HepG2 (cell line): ENCODE results near the gene PDGFD. TPM values are rescaled to one million over a fixed set of nuclear protein-coding genes. Genes with fewer than 3 reads are reported as not detected.

Source experiments
- E2F1 ChIP-seq: sonication (generic); formaldehyde crosslinking; IDR thresholded peaks from 2 replicates; pipeline ENCODE4 v1.5.0; 2020; ENCODE audit warnings: missing genetic modification reagents
- GTF3A ChIP-seq: sonication (generic); formaldehyde crosslinking; conservative IDR thresholded peaks from 2 replicates; pipeline ENCODE4 v1.4.0; 2020; ENCODE audit warnings: mild to moderate bottlenecking, missing genetic modification reagents
- NPAS2 ChIP-seq: sonication (generic); formaldehyde crosslinking; IDR thresholded peaks from 2 replicates; pipeline ENCODE4 v1.8.0; 2022; ENCODE audit warnings: mild to moderate bottlenecking, missing genetic modification reagents, borderline replicate concordance
- ONECUT2 ChIP-seq: sonication (generic); formaldehyde crosslinking; IDR thresholded peaks from 2 replicates; pipeline ENCODE4 v1.4.0; 2020; ENCODE audit warnings: missing genetic modification reagents
- PBX3 ChIP-seq: sonication (generic); formaldehyde crosslinking; IDR thresholded peaks from 2 replicates; pipeline ENCODE4 v1.8.1; 2023; ENCODE audit warnings: missing genetic modification reagents, inconsistent platforms, borderline replicate concordance
- RAD51 ChIP-seq: fragments of 450-650 bp; IDR thresholded peaks from 2 replicates; pipeline ENCODE4 v1.6.1; 2016; ENCODE audit warnings: borderline replicate concordance
- ZNF569 ChIP-seq: sonication (generic); formaldehyde crosslinking; IDR thresholded peaks from 2 replicates; pipeline ENCODE4 v1.5.0; 2020; ENCODE audit warnings: mild to moderate bottlenecking, missing genetic modification reagents, moderate library complexity, borderline replicate concordance
- ZNF619 ChIP-seq: sonication (generic); formaldehyde crosslinking; IDR thresholded peaks from 2 replicates; pipeline ENCODE4 v1.4.0; 2020; ENCODE audit warnings: mild to moderate bottlenecking, missing genetic modification reagents
- polyA plus RNA-seq, 8 experiments: library from polyadenylated mRNA; depleted of rRNA in 3 of 8; stranded (reverse) in 7 of 8; unstranded in 1 of 8; fragments of >200 nt; fragmentation: Illumina TruSeq in 4 of 8; extraction: Trizol in 4 of 8; gene quantifications; 2 replicates each; pipeline versions ENCODE4 v1.2.1 to v1.2.3, GENCODE V29; 2011 to 2016; ENCODE audit warnings: low read depth in 4 of 8, missing spikeins in 1 of 8, mixed read lengths in 1 of 8; ENCODE audit not compliant: insufficient read depth in 1 of 8
- total RNA-seq, 5 experiments: library from RNA; depleted of rRNA; stranded (reverse); fragments of >200 nt; fragmentation: Illumina TruSeq; extraction: Trizol; gene quantifications; 2 replicates each; pipeline ENCODE4 v1.2.3, GENCODE V29; 2016; ENCODE audit warnings: low read depth in 1 of 5
- TF ChIP-seq, protein P1 (sequence below): sonication (generic); formaldehyde crosslinking; IDR thresholded peaks from one replicate; pipeline ENCODE4 v1.5.1; 2020; ENCODE audit warnings: mild to moderate bottlenecking, missing genetic modification reagents; ENCODE audit errors: not compliant biosample characterization
- TF ChIP-seq, protein P2 (sequence below): sonication (generic); formaldehyde crosslinking; IDR thresholded peaks from 2 replicates; pipeline ENCODE4 v1.5.0; 2020; ENCODE audit warnings: mild to moderate bottlenecking, missing genetic modification reagents

The PDGFD gene
- total and polyA plus RNA-seq, 2 of the 13 experiments (the other 11 are each of a cell fraction or from before 2014, with no cell fraction given): 0.09 to 0.29 TPM

DNA sequence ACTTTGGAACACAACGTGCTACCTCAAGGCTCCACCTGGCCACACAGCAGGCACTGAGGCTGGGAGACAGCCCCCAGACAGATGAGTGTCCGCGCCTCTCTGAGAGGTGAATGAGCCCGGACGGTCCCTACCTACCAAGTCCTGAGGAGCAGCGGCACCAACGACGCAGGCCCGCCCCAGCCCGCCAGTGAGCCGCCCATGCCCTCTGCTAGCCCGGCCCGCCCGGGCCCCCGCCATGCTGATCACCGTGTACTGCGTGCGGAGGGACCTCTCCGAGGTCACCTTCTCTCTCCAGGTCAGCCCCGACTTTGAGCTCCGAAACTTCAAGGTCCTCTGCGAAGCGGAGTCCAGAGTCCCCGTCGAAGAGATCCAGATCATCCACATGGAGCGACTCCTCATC lies 127.4 kb downstream of the PDGFD start, which contains the start of gene DDI1 (continued):
- TF ChIP-seq, protein P1, sequence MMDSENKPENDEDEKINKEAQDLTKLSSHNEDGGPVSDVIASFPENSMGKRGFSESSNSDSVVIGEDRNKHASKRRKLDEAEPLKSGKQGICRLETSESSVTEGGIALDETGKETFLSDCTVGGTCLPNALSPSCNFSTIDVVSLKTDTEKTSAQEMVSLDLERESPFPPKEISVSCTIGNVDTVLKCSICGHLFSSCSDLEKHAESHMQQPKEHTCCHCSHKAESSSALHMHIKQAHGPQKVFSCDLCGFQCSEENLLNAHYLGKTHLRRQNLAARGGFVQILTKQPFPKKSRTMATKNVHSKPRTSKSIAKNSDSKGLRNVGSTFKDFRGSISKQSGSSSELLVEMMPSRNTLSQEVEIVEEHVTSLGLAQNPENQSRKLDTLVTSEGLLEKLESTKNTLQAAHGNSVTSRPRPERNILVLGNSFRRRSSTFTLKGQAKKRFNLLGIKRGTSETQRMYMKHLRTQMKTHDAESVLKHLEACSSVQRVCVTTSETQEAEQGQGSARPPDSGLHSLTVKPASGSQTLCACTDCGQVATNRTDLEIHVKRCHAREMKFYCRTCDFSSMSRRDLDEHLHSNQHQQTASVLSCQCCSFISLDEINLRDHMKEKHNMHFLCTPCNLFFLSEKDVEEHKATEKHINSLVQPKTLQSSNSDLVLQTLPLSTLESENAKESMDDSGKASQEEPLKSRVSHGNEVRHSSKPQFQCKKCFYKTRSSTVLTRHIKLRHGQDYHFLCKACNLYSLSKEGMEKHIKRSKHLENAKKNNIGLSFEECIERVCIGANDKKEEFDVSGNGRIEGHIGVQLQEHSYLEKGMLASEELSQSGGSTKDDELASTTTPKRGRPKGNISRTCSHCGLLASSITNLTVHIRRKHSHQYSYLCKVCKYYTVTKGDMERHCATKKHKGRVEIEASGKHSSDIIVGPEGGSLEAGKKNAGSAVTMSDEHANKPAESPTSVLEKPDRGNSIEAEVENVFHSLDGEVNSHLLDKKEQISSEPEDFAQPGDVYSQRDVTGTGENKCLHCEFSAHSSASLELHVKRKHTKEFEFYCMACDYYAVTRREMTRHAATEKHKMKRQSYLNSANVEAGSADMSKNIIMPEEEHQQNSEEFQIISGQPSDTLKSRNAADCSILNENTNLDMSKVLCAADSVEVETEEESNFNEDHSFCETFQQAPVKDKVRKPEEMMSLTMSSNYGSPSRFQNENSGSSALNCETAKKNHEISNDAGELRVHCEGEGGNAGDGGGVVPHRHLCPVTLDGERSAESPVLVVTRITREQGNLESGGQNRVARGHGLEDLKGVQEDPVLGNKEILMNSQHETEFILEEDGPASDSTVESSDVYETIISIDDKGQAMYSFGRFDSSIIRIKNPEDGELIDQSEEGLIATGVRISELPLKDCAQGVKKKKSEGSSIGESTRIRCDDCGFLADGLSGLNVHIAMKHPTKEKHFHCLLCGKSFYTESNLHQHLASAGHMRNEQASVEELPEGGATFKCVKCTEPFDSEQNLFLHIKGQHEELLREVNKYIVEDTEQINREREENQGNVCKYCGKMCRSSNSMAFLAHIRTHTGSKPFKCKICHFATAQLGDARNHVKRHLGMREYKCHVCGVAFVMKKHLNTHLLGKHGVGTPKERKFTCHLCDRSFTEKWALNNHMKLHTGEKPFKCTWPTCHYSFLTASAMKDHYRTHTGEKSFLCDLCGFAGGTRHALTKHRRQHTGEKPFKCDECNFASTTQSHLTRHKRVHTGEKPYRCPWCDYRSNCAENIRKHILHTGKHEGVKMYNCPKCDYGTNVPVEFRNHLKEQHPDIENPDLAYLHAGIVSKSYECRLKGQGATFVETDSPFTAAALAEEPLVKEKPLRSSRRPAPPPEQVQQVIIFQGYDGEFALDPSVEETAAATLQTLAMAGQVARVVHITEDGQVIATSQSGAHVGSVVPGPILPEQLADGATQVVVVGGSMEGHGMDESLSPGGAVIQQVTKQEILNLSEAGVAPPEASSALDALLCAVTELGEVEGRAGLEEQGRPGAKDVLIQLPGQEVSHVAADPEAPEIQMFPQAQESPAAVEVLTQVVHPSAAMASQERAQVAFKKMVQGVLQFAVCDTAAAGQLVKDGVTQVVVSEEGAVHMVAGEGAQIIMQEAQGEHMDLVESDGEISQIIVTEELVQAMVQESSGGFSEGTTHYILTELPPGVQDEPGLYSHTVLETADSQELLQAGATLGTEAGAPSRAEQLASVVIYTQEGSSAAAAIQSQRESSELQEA (CRISPR knock-in tag): no peak
- TF ChIP-seq E2F1 (no peak), GTF3A (CRISPR knock-in tag) (no peak), RAD51 (no peak), PBX3 (CRISPR knock-in tag) (no peak), NPAS2 (CRISPR knock-in tag) (no peak), ZNF569 (CRISPR knock-in tag) (no peak), ONECUT2 (CRISPR knock-in tag) (no peak), ZNF619 (CRISPR knock-in tag) (no peak)
- TF ChIP-seq, protein P2, sequence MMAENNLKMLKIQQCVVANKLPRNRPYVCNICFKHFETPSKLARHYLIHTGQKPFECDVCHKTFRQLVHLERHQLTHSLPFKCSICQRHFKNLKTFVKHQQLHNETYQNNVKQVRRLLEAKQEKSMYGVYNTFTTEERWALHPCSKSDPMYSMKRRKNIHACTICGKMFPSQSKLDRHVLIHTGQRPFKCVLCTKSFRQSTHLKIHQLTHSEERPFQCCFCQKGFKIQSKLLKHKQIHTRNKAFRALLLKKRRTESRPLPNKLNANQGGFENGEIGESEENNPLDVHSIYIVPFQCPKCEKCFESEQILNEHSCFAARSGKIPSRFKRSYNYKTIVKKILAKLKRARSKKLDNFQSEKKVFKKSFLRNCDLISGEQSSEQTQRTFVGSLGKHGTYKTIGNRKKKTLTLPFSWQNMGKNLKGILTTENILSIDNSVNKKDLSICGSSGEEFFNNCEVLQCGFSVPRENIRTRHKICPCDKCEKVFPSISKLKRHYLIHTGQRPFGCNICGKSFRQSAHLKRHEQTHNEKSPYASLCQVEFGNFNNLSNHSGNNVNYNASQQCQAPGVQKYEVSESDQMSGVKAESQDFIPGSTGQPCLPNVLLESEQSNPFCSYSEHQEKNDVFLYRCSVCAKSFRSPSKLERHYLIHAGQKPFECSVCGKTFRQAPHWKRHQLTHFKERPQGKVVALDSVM (CRISPR knock-in tag): no peak
